ENCODE results near the gene AURKAIP1. TPM values are rescaled to one million over a fixed set of nuclear protein-coding genes. Genes with fewer than 3 reads are reported as not detected.

The AURKAIP1 gene
- total RNA-seq, 2 donors from 2014 or later = 155 to 159 TPM

GRCh38 chr1:1351511-1352427 is 23.2 kb downstream of the AURKAIP1 start:
- no peaks in the 10 kb centered on the region for H3K9me3 ChIP-seq
- H3K4me3 ChIP-seq = no peak overlapping the region
- H3K27ac ChIP-seq = peak overlapping the region; percentile 49 to 61
- peak; percentile 77 for DNase-seq (ENCODE audit: low spot score)
- H3K36me3 ChIP-seq = peaks cover 8% of the 10 kb centered on the region
- peaks cover 6 to 19% of the 10 kb centered on the region in 2 donors for H3K27me3 ChIP-seq
- H3K4me1 ChIP-seq = peaks cover 0 to 75% of the 10 kb centered on the region in 2 donors
- TF ChIP-seq CTCF (IDR thresholded peaks at IDR 0.05) = no peak

- Histone ChIP-seq H3K4me1 (peaks cover 0 to 75% of the 10 kb centered on the region in 2 donors), H3K27ac (peak within 1 kb of the TSS; percentile 85 to 92), H3K4me3 (peak within 1 kb of the TSS; percentile 77 to 78), H3K27me3 (peaks cover 6 to 9% of the 10 kb centered on the region in 2 donors), H3K9me3 (no peaks in the 10 kb centered on the region), H3K36me3 (peaks cover 6% of the 10 kb centered on the region)
- peak in 1 of 2 donors; percentile 67 for TF ChIP-seq CTCF (IDR thresholded peaks at IDR 0.05)
- no peak for DNase-seq (ENCODE audit: low spot score)
Observed at GRCh38 chr1:1349256-1350012, 25.6 kb downstream of the AURKAIP1 start, which contains the start of gene DVL1. DVL1 (minus strand) TSS chr1:1349418; CDS start chr1:1349065, 353 bp downstream.

GRCh38 chr1:1348420-1349255 is 26.4 kb downstream of the AURKAIP1 start:
- peak overlapping the region; percentile 57 to 60 for H3K4me3 ChIP-seq
- TF ChIP-seq CTCF (IDR thresholded peaks at IDR 0.05) = no peak
- peaks cover 0 to 1% of the 10 kb centered on the region in 2 donors for H3K27me3 ChIP-seq
- H3K27ac ChIP-seq = peak overlapping the region; percentile 63 to 80
- H3K4me1 ChIP-seq = peaks cover 0 to 71% of the 10 kb centered on the region in 2 donors
- no peaks in the 10 kb centered on the region for H3K9me3 ChIP-seq
- no peaks in the 10 kb centered on the region for H3K36me3 ChIP-seq
- DNase-seq (ENCODE audit: low spot score) = no peak

- DNase-seq (ENCODE audit: low spot score) = no peak
- H3K27ac ChIP-seq = peak overlapping the region; percentile 63 to 80
- no peaks in the 10 kb centered on the region for H3K9me3 ChIP-seq
- TF ChIP-seq CTCF (IDR thresholded peaks at IDR 0.05) = no peak
- H3K4me1 ChIP-seq = peaks cover 0 to 63% of the 10 kb centered on the region in 2 donors
- H3K4me3 ChIP-seq = peak overlapping the region; percentile 57 to 60
- no peaks in the 10 kb centered on the region for H3K27me3 ChIP-seq
- H3K36me3 ChIP-seq = no peaks in the 10 kb centered on the region
Observed at GRCh38 chr1:1347663-1348419, 27.2 kb downstream of the AURKAIP1 start.

All from right atrium auricular region (tissue), 2 donors.